Bronchial epithelial cell (primary cell): ENCODE data around the gene B4GALNT1. TPM values are rescaled to one million over a fixed set of nuclear protein-coding genes. Genes with fewer than 3 reads are reported as not detected.
A peak's percentile ranks its signal among the peaks of the same experiment; 100 is the strongest.
"Not testable (repeated sequence)": the region's sequence is repeated elsewhere in the genome, so short reads cannot be mapped to it uniquely, and the experiment has no call there.

Source experiments
- DNase-seq: peaks from one replicate; pipeline ENCODE4 v3.0.0-alpha.2; 2010; ENCODE audit warnings: low read depth
- FAIRE-seq: peaks from 2 replicates; lab custom pipeline; 2011; peaks lifted over from hg19 to GRCh38; lab: Jason Lieb, UNC
- H3K27me3 ChIP-seq: 2 replicates; pipeline ENCODE4 v1.5.1; 2011; ENCODE audit warnings: low read length; ENCODE audit not compliant: control insufficient read depth, insufficient read depth
- H3K36me3 ChIP-seq: 2 replicates; pipeline ENCODE4 v1.5.1; 2011; ENCODE audit warnings: low read length; ENCODE audit not compliant: control insufficient read depth, insufficient read depth
- H3K4me3 ChIP-seq: 2 replicates; pipeline ENCODE4 v1.5.1; 2011; ENCODE audit warnings: mild to moderate bottlenecking, low read depth, low read length, control low read depth
- total RNA-seq: library from RNA; depleted of rRNA; stranded (reverse); fragments of >200 nt; gene quantifications from 2 replicates; pipeline ENCODE4 v1.2.1, GENCODE V29; 2014
- TF ChIP-seq, protein P1 (sequence below): IDR thresholded peaks from 2 replicates; pipeline ENCODE4 v1.5.1; 2011; ENCODE audit warnings: mild to moderate bottlenecking, moderate library complexity, low read length, control low read depth, inconsistent platforms; ENCODE audit not compliant: insufficient read depth, severe bottlenecking

B4GALNT1 gene
- total RNA-seq, 1 donor from 2014 or later = not detected

GRCh38 chr12:57590864-57591781 is 41.9 kb downstream of the B4GALNT1 start, which contains the start of gene PIP4K2C:
Gene PIP4K2C, plus strand, starts transcription at chr12:57591192. Its CDS starts 98 bp downstream, at chr12:57591290.
- peak; percentile 80 for DNase-seq

DNA sequence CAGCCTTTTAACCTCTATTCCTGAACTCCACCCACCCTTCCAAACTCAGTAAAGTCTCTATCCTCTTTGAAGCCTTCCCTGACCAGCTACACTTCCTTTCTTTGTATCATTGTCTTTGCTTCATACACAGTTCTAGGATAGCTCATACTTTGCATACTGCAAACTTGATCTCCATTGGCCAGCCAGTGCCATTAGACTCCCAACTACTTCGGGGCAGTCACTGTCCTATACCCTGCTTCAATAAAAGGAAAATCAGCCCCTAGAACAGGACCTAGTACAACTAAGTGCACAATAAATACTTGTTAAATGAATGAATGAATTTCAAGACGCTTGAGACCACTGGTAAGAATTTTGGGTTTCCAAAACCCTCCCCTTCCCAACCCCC is 42.5 kb downstream of the B4GALNT1 start:
- no peak for FAIRE-seq
- H3K36me3 ChIP-seq = peaks cover 5% of the 10 kb centered on the region
- TF ChIP-seq, protein P1, sequence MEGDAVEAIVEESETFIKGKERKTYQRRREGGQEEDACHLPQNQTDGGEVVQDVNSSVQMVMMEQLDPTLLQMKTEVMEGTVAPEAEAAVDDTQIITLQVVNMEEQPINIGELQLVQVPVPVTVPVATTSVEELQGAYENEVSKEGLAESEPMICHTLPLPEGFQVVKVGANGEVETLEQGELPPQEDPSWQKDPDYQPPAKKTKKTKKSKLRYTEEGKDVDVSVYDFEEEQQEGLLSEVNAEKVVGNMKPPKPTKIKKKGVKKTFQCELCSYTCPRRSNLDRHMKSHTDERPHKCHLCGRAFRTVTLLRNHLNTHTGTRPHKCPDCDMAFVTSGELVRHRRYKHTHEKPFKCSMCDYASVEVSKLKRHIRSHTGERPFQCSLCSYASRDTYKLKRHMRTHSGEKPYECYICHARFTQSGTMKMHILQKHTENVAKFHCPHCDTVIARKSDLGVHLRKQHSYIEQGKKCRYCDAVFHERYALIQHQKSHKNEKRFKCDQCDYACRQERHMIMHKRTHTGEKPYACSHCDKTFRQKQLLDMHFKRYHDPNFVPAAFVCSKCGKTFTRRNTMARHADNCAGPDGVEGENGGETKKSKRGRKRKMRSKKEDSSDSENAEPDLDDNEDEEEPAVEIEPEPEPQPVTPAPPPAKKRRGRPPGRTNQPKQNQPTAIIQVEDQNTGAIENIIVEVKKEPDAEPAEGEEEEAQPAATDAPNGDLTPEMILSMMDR = no peak
- peaks cover under 1% of the 10 kb centered on the region for H3K27me3 ChIP-seq
- DNase-seq = no peak
- H3K4me3 ChIP-seq = peak overlapping the region; percentile 96

More at GRCh38 chr12:57590864-57591781, 41.9 kb downstream of the B4GALNT1 start, which contains the start of gene PIP4K2C:
- Histone ChIP-seq H3K36me3 (peaks cover 7% of the 10 kb centered on the region), H3K4me3 (peak within 1 kb of the TSS; percentile 96), H3K27me3 (no peaks in the 10 kb centered on the region)
- FAIRE-seq = no peak
- TF ChIP-seq, protein P1 = no peak

GRCh38 chr12:57588951-57589610 is 43.9 kb downstream of the B4GALNT1 start:
- H3K27me3 ChIP-seq, DNase-seq, H3K36me3 ChIP-seq, H3K4me3 ChIP-seq, FAIRE-seq: not testable (repeated sequence)

DNA sequence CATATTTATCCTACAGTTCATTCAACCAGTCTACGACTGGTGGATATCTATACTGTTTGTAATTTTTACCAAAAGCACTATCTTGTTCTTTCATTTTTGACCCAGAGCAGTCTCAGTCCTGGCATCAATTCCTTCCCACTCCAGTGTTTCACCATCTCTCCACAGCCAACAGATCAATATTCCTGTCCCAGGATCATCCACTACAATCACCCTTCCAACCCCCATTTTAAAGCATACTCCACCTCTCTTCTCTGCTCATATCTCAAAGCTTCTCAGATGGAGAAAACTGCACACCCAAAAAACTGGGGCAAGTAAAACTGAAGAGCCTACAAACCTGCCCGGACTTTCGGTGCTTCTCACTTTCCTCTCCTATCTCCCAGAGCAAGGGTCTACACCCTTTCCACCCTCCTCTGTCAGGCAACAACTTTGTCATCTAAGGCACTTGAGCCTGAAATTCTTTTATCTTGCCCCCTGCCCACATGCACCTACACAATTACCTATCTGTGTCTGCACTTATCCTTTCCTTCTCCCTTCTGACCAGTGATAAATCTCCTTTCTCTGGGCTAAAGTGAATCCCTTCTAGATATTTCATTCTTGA is 46.1 kb downstream of the B4GALNT1 start:
- Histone ChIP-seq H3K4me3 (no peak overlapping the region), H3K27me3 (peaks cover 4% of the 10 kb centered on the region), H3K36me3 (no peaks in the 10 kb centered on the region)
- TF ChIP-seq, protein P1 = no peak
- DNase-seq (no peak), FAIRE-seq (no peak)

- Histone ChIP-seq H3K36me3 (no peaks in the 10 kb centered on the region), H3K27me3 (peaks cover 4% of the 10 kb centered on the region), H3K4me3 (no peak overlapping the region)
- FAIRE-seq = no peak
- TF ChIP-seq, protein P1 = no peak
- no peak for DNase-seq
Measured at GRCh38 chr12:57586128-57586527, 46.9 kb downstream of the B4GALNT1 start.

DNA sequence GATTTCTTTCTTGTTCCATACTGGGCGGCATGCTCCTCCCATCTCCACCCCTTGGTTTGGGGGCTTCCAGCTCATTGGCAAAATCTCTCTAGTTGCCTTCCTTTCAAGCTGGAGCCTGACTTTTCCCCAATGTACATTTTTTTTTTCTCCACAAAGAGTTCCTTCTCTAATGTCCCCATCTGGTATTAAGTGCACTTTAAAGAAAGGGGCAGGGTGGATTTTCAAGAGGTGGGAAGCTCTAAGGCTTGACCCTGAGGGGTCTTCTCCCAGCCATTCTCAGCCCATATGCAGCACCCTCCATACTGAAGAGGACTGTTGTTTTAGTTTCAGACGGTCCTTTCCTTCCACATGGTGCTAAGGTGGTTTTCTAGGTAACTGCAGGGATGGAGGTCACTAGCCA is 47.8 kb downstream of the B4GALNT1 start:
- TF ChIP-seq, protein P1 = no peak
- no peaks in the 10 kb centered on the region for H3K36me3 ChIP-seq
- DNase-seq (no peak), FAIRE-seq (no peak)
- no peak overlapping the region for H3K4me3 ChIP-seq
- peaks cover 4% of the 10 kb centered on the region for H3K27me3 ChIP-seq
